NCI-H774 (cell line): Measurements from ENCODE around the gene NRP2.

Source experiments
- DNase-seq: peaks from one replicate; lab custom pipeline; 2025; lab: John Stamatoyannopoulos, UW

NRP2 gene

DNA sequence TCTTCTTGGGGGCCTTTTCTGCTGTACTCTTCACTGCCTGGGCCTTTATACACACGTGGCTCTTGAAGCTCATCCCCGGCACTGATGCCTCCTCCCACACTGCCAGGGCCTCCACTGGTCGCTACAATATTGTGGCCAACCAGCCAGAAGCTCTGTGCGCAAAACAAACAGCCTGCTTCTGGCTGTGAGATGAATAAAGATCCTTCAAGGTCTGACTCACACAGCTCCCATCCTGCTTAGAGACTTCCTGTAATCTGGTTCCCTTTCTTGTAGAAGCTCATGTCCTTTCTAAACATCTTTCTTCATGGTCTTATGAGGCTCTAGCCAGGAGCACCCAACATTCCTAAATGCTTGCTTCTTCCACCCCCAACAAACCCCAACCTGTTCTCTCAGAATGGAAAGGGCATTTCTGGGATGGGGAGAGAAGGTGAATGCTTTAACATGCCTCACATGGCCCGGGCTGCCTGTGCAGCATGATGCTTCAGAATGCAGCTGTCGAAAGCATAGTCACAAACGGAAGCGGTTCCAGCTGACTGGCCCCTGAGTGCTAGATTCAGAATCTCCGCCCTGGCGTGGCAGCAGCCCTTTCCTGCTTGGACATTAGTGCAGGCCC lies 24.6 kb downstream of the NRP2 start:
- no peak for DNase-seq

- no peak for DNase-seq
Measured at GRCh38 chr2:205708231-205708631, 25.9 kb downstream of the NRP2 start.

GRCh38 chr2:205709319-205709718 lies 27.0 kb downstream of the NRP2 start:
- DNase-seq, result no peak

DNA sequence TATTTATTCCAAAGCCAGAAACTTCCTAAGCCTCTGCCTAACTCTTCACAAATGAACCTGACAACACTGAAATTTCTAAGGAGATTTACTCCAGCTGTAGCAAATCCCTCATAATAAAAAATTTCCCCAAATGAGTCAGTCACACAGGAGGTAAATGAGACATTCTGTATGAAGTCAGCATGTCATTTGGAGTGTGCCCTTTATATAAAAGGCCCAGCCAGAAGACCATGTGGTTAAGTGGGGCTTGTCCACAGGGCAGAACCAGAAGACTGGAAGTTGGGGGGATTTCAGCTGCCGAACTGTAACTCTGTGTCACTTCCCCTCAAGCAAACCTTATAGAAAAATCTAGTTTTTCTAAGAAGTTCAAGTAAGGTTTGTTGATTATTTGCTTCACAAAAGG lies 30.2 kb downstream of the NRP2 start:
- DNase-seq, result no peak

- no peak for DNase-seq
Measured at GRCh38 chr2:205713086-205713485, 30.8 kb downstream of the NRP2 start.

DNA sequence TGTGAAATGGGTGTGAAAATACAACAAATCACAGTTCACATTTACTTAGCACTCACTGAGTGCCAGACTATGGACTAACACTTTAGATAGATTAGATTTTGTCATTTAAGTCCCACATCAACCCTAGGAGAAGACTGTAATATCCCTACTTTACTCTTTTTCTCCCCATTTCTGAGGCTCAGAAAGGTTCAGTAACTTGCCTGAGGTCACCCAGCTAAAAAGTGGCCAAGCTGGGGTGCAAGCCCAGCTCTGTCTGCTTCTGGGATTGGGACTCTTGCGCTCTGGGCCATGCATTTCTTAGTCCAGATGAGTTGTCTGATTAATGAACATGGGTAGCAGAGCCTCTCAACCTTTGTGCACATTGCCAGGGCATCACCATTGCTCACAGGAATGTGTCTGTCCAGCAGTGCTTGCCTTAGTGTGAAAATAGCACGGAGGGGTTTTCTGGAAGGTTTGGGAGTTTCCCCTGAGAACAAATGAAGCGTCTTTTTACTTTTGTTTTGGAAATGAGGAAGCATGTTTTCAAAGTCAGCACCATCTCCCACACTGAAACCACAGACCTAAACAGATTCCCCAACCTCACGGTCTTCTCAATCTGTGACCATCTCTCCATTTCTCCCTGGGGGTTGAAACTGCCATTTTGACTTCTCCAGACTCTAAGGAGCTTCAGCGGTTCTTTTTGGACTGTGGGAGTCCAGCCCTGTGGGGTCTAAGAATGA lies 31.9 kb downstream of the NRP2 start:
- DNase-seq, result no peak

- DNase-seq, result no peak
Measured at GRCh38 chr2:205714789-205715720, 32.8 kb downstream of the NRP2 start.

DNA sequence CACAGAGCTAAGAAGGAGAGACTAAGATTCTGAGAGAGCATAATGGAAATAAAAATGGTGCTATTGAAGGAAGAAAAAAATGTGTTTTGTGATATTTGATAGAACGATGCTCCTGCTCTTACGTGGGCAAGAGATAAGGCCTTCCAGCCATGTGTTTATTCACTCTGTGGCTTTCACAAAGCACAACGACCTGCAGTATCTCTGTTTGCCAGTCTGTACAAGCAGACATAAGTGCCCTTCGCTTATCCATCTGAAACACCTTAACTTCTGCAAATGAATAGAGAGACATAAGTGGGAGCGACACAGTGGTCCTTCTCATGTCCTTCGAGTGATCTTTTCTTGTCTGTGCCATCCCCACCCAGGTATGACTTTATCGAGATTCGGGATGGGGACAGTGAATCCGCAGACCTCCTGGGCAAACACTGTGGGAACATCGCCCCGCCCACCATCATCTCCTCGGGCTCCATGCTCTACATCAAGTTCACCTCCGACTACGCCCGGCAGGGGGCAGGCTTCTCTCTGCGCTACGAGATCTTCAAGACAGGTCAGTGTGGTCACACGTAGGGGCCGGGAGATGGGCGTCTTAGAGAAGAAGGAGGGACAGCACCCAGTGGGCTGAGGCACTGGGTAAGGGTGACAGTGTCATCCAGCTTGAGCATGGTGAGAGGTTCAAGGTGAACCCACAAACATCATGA lies 33.7 kb downstream of the NRP2 start:
- DNase-seq, result no peak

DNA sequence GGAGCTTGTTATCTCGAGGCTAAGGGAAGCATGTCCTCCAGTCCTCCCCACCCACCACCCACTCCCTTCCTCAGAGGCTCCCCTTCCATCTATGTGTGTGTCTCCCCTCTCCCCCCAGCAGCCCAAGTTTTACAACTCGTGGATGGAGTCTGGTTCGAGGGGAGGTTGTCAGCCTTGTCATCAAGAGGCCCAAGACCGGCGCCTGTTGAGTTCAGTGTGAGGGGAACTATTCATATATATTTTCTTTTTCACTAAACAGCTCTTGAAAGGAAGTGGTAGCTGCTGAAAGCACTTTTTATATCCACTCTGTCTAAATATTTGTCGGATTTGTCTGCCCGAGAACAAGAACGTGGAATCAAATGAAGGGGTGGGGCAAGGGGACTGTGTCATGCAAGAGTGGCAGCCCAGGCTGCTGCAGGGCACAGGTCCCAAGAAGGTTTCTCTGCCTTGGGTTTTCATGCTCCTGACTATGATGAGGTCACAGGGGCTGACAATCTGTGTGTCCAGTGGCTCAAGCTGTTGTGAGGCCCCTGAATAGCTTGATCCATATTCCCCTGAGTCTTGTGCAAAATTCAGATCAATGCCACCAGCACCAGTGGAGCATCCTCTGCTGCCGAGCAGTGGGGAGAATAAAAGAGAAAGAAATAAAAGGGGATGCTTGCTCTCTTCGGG lies 35.0 kb downstream of the NRP2 start:
- no peak for DNase-seq

GRCh38 chr2:205717999-205718398 lies 35.7 kb downstream of the NRP2 start:
- no peak for DNase-seq

DNA sequence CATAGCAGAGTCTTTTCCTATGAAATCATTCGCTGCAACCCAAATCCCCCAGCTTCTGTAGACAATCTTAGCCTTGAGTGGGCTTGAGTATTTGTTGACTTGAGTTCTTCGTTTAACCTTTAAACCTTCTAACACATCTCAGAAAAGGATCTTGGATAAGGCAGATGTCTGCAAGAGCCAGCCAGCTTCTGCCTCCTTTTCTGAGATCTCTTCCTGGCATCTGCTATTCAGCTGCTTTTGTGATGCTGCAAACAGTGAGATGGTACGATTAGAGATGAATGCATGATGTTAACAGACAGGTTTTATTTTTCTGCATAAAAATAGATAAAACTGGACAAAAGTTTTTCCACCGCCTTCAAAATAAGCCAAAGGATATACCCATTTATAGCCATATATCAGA lies 37.5 kb downstream of the NRP2 start:
- DNase-seq, result no peak

- no peak for DNase-seq
Measured at GRCh38 chr2:205720451-205720902, 38.2 kb downstream of the NRP2 start.

- no peak for DNase-seq
Measured at GRCh38 chr2:205721057-205721449, 38.8 kb downstream of the NRP2 start.

GRCh38 chr2:205722283-205722918 lies 40.1 kb downstream of the NRP2 start:
- no peak for DNase-seq

- no peak for DNase-seq
Measured at GRCh38 chr2:205723179-205723578, 40.9 kb downstream of the NRP2 start.

DNA sequence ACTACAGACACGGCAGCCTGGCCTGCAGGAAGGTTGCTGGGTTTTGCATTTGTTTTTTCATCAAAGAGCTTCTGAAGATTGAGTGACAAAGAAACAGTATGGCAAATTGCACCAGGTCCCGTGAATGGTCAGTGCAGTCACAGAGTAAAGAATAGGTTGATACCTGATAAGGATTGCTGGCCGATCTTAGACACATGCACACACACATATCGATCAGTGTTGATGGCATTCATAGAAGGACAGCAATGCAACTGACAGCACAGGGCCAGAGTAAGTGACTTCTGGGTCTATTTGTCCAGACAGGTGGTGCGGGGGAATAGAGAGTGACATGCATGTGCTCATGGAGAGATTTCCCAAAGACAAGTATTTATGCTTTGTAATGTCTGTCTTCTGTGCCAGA lies 42.8 kb downstream of the NRP2 start:
- DNase-seq, result no peak

- DNase-seq, result no peak
Measured at GRCh38 chr2:205726506-205726905, 44.2 kb downstream of the NRP2 start.

DNA sequence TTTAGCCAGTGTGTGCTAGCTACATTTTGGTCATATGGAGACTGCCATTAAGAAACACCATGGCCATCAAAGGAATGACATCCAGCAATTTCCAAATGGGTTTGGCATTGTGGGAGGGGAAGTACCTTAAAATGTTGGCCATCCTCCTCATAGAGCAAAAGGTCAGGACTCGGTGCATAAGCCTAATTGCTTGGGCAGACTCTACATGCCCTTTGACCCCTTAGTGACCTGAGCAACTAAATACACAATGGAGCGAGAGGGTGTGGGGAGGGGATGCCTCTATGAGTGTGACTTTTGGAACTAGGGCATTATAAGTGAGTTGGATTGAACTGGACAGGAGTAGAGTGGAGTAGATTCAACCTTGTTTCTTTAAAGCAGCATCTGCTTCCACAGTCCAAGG lies 44.9 kb downstream of the NRP2 start:
- no peak for DNase-seq

DNA sequence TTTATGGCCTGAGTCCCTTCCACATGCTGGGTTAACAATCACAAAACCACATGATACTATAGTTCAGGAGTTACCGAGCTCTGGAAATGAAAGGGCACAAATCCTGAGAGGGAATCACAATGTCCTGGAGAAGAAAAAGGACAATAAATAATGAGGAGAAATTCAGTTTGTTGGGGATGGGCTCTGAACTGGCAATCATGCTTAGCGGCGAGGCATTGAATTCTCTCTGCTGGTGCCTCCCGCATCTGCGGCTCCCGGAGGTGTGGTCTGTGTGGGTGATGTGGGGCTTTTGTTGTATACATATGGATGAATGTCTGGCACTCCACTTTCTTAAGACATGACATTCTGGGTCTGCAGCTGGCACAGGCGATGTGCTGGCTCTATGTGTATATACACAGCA lies 46.1 kb downstream of the NRP2 start:
- DNase-seq, result no peak

DNA sequence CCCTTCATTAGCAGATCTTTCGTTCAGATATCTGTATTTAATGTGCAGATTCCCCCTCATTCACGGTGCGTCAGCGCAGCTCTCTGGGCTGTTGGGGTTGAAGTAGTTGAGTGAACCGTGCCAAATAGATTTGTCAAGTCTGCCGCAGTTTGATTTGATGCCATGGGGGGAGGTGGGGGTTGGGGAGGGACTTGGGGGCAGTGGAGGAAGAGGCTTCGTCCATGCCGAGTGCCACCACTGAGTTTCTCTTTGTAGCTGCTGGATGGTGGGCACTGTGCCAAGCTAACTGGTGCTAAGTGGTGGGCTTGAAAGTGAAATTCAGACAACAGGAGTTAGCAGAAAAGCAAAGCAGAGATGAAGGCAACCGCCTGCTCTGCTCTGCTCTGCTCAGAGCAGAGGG lies 47.9 kb downstream of the NRP2 start:
- DNase-seq, result no peak
